Tongue (tissue), 2 donors: ENCODE results near the gene DCDC2C. TPM values are rescaled to one million over a fixed set of nuclear protein-coding genes. Genes with fewer than 3 reads are reported as not detected.
"Not testable (repeated sequence)": the region's sequence is repeated elsewhere in the genome, so short reads cannot be mapped to it uniquely, and the experiment has no call there.

Experiments
- DNase-seq: peaks from one replicate; pipeline ENCODE4 v3.0.0-alpha.2; 2015
- total RNA-seq: library from RNA; depleted of rRNA; stranded (reverse); fragments of >200 nt; gene quantifications from one replicate; pipeline ENCODE4 v1.2.3, GENCODE V29; 2014

DCDC2C gene
- total RNA-seq, 1 donor from 2014 or later, result not detected

DNA sequence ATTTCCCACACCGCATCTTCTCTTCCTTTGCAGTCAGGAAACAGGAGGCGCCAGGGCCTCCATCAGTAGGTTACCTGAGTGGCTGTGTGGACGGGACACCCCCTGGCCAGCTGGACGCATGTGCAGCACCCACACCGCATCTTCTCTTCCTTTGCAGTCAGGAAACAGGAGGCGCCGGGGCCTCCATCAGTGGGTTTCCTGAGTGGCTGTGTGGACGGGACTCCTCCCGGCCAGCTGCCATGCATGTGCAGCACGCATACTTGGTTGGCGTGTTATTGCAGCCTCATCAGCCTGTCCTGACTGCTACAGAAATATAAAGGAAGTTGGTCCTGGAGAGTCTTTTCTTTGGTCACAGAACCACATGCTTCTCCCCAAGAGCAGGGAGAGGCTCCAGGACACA is 74.6 kb downstream of the DCDC2C start:
- DNase-seq, result no peak

DNA sequence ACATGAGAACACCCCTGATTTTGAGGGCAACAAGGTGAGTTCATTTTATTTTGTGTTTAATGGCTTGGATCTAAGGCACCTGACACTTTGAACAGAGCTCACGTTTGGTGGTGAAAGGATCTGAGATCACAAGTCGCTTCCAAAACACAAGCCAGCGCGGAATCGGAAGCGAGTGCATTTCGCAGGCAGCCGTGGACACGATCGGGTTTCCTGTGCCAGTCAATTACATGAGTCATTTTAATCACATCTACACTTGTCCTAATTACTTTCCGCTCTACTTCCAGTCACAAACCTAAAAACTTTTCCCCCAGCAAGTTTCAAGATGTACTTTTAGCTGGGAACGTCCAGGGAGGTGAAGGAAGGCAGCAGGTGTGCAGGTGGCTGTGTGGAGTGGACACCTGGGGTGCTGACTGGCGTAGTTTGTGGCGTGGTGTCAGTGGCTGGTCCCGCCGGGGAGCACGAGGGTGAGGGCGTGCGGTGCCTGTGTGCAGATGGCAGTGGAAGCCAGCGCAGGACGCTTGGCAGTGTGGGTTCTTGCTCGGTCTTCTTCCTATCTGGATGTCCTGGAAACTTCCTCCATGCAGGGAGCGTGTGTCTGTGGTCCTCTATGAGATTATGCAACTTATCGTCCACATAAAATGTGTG is 75.6 kb downstream of the DCDC2C start:
- no peak for DNase-seq

DNA sequence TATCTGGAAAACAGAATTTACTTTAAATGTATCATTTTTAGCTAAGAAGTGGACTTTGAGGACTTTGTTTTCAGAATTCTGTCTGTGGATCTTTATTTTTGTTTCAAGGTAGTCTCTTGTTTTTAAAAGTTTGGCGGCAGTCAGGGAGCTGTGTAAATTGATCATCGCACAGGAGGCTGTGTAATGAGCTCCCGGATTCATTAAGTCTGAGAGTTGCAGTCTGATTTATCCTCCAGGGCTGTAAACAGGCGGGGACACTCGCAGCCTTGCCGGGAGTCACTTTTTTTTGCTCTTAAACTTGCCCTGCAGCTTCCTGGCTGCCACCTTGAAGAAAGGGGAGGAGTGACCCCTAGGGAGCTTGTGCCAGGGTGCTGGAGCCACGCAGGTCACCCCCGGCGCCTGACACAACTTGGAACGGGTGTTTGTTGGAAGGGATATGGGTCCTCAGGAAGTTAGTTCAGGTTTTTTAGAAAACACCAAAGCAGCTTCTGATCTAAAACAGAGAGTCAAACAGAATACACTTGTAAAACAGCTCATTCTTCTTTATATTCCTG is 76.2 kb downstream of the DCDC2C start:
- DNase-seq, result no peak

DNA sequence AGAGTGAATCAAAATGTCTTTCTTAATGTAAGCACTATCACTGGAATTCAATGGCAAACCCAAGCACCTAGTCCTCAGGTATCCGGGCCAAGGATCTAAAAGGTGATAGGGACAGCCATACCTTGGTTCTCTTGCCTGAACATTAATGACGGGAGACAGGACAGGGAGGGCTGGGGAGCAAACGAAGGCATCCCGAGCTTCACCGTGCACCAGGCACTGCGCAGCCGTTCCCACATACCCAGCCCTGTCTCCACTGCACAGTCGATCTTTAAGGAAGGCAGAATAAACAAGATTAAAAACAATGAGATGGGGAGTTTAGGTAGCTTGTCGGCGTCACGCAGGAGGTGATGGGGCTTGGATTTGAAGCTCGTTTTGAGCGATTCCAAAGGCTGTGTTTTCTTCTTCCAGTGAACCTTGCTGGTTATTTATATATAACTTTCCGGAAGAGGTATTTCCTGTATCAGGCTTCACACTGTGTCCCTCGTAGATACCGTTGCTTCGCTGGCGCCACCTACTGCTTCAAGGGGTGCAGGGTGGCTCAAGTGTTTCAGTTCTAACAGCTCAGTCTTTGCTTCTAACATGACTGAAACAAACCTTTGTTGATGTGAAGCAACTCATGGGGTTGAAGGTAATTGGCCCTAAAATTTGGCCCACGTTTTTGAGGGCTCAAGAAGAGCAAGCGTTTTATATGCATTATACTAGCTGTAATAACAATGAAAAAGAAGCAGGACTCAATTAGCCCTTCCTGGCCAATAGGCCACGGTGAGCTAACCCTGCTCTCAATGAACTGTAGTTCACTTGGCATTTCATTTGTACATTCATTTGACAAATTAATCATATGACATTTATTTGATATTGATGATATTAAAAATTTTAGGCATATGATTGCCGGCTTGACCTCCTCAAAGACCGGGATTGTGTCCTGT is 77.4 kb downstream of the DCDC2C start:
- DNase-seq, result peak; percentile 85

DNA sequence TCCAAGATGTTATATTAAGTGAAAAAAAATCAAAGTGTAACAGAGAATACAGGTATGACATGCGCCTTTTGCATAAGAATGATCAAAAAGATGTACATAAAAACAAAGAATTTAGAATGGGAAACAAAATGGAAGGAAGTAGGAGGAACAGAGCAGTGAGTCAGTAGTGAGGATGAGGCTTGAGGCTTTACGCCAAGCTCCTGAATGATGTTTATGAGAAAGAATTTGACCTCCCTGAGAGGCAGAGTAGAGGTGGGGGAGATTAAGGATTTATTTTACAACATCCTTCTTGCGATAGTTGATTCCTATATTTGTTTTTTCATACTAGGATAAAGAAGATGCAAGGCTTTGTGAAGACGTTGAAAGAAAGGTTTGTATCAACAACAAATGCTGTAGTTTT is 81.4 kb downstream of the DCDC2C start:
- DNase-seq, result no peak

DNA sequence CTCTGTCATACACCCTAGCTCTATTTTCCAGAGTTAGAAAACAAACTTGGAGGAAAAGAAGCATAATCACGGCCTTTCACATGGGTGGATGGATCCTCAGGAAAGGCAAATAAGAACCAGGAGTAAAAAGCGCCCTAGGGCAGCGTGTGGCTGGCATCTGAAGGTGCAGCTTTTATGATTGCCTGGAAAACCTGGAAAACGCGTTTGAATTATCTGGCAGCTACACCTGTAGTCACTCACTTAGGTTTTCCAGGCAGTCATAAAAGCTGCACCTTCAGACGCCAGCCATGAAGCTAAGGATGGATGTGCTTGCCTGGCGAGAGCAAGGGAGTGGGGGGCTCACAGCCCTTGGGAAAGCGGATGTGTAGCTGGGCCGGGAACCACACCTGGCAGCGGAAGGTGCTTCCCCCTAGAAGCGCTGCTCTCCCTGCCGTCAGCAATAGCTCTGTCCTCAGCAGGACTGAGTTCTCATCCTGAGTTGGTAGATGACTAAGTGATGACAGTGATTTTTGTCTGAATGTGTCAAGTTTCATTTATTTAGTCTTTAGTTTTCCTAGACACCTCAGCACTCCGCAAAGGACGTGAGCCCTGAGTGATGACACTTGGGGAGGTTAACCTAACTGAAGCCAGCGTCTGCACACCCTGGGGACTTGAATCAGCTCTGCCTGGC is 82.0 kb downstream of the DCDC2C start:
- DNase-seq, result no peak

DNA sequence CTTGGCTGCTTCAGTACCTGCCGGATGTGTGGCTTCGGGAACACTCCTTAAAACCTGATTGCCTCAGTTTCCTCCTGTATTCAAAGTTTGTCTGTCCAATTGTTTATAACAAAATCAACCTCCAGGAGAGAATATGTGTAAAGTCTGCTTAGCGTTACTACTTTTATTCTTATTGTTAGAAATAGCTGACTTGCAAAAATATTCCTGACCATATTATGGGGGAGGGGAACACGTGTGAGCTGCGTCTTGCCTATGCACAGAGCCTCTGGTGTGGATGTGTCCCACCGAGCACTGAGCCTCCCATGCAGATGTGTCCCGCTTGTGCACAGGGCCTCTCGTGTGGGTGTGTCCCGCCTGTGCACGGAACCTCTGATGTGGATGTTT is 82.5 kb downstream of the DCDC2C start:
- DNase-seq, result no peak

DNA sequence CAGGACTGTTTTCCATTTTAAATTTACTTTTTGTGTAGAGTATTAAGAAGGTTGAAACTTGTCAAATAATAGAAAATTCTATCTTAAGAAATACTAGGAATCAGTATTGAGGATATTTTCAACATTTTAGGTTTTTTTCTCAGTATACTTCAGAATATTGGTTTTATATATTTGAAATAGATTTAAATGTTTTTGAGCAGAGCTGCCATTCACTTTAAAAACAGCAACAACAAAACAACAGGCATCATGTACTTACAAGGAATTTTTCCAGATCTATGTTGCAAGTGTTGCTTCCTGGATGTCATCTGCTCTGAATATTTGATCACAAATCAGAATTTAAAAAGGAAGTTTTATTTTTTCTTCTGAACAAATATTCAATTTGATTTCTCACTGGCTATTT is 84.4 kb downstream of the DCDC2C start:
- no peak for DNase-seq

DNA sequence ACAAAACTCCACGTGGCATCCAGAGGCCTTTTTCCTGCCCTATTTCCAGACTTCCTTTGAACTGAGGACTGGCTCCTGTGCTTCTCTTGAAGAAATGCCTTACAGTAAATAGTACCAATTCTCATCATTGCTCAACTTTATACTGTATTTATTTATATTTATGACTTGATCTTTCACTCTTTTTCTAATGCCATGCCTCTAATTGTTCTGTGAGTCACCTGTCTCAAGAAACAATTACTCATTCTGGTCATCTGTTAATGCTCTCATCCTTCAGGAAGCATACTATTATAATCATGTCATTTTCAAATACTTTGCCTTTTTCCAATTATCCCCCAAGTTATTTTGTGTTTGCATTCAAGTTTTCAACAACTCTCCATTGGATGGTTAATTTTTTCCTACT is 85.9 kb downstream of the DCDC2C start:
- no peak for DNase-seq

DNA sequence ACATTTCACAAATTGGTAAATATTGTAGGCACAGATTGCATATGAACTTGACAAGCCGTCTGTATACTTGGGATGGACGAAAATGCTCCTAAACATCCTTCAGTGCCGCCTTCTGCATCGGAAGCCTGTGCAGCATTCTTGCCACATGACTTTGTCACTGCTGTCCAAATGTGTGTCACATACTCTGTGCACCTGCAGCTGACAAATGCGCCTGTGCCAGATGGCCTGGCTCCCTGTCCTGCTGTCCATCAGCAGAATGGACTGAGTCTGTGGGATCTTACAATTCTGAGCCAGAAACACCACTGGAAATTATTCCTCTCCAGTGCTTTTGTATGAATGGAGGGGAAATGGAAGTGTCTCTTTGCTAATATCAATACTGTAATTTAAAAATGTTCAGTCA is 89.9 kb downstream of the DCDC2C start:
- DNase-seq, result no peak

DNA sequence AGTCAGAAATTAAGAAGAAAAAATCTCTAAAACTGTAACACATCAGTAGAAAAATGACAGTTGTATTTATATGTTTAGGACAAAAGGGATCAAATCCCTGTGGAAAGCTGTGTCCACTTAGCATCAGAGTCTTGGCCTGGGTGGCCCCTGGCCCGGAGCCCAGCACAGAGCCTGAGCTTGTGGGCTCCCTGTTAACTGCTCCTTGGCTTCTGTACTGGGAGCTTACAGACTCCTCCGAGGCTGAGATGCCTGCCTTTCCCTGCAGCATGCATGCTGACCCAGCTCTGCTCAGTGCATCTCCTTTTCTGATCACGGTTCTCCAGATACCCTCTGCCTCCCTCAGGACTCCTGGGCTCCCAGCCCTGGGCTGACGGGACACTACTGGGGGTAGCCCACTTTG is 98.1 kb downstream of the DCDC2C start:
- DNase-seq, result no peak

DNA sequence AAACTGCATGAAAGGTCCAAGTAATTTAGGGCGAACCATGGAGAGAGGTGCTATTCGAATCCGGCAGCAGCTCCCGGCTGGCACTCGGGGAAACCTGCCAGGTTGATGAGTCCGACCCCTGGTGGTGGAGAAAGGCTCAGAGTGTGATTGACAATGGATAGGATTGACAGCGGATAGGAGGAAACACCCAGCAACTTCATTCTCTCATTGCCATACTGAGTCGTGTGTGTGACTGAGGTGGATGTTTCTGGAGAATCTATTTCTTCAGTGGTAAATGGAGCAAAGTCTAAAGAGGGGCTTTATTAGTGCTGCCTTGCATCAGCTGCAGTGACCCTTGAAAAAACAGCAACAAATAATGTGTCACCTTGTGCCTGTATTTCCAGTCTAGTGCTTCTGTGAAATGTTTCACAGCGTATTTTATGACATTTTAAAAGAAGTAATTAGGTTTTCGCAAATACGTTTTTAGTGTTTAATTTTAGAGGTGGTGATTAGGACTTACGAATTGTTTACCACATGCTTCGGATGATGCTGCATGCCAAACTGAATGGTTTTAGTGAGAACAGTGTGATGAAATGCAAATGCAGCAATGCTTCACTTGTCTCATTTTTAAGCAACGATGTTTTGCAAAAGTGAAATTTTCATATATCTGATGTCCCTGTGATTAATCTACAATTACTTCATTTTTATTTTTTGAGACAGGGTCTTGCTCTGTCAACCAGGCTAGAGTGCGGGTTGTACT is 102.0 kb downstream of the DCDC2C start:
- peak; percentile 37 for DNase-seq

DNA sequence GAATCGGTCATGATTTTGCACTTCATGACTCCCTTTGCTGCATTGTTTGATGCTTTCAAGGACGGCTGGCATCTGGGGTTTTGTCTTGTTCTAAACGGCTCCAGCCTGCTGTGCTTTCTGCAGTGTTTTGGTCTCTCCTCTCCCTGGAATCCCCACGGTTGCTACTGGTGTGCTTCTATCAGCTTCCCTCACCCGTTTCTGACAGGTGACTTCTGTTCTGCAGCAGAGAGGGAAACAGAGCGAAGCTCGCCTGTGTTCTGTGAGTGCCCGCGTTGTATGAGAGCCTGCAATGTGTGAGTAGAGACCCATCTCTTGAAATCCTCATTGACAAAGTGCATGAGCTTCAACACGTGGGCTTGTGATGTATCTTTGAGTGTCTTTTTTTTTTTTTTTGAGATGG is 102.8 kb downstream of the DCDC2C start:
- no peak for DNase-seq

DNA sequence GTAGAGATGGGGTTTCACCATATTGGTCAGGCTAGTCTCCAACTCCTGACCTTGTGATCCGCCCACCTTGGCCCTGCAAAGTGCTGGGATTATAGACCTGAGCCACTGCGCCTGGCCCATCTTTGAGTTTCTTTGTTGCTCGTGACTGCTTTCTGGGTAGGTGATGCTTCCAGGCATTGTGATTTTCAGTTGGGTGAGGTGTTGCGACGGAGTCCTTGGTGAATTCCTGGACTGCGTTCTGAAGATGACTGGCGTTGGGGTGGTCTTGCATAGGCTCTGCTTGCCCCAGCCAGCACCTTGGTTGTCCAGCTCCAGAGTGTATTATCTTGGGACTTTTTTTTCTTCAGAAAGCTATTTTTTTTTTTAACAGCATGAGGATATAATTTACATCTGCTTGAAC is 103.4 kb downstream of the DCDC2C start:
- no peak for DNase-seq

DNA sequence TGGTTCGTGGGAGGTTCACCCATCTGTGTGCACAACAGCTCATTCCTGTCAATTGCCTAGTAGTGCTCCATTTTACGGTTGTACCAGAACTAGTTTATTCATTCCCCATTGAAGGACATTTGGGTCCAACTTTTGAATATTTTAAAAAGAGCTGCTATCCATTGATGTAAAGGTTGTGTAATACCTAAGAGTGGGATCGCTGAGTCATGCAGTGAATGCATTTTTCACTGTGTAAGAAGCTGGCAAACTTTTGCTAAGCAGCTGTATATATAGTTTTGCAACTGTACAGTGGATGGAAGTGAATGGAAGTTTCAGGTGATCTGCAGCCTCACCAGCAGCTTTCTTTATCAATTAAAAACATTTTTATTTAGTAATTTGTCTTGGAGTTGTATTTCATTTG is 104.5 kb downstream of the DCDC2C start:
- DNase-seq, result no peak

DNA sequence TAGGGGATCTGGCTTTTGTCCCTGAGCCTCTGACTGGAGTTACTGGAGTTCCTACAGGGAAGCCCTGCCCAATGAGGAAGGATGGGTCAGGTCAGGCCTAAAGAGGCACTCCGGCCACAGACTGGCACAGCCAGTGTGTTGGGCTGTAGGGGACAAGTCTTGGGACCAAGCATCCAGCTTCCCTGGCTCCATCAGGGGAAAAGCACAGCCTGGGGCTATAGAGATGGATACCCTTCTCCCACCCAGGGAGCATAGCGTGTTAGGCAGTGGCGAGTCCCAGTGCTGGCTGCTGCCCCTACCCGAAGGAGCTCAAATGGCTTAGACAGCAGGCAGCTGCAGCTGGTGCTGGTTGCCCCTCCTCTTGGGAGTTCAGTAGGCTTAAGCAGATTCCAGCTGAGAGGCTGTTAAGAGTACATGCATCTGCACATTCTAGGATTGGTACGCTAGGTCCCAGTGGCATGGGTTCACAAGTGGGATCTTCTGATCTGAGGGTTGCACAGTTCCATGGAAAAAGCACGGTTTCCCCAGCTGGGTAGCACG is 111.4 kb downstream of the DCDC2C start:
- DNase-seq, result peak; percentile 81

DNA sequence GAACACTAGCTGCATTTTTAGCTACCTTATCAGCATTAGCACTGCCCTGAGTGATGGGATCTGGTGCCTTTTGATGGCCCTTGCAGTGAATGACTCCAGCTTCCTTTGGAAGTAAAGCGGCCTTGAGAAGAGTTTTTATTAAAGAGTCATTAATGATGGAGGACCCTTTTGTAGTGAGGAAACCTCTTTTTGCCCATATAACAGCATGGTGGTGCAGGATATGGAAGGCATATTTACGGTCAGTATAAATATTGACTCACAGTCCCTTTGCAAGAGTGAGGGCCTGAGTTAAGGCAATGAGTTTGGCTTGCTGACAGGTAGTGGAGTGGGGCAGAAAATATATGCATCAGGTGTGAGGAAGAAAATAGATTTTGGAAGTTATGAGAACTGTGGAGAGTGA is 113.8 kb downstream of the DCDC2C start:
- not testable (repeated sequence) for DNase-seq

DNA sequence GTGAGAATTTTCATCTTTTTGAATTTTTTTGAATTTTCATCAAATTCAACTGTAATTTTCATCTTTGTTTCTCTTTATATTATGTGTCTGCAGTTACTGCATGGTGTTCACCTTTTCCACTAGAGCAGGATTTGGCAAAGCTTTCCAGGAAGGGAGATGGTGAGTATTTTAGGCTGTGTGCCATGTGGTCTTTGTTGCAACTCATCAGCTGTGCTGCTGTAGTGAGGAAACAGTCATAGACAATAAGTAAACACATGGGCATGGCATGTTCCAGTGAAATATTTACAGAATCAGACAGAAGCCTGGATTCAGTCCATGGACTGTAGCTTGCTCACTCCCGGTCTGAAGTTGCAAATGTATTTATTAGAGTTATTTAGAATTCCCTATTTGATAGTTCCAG is 120.4 kb downstream of the DCDC2C start:
- DNase-seq, result peak; percentile 35

DNA sequence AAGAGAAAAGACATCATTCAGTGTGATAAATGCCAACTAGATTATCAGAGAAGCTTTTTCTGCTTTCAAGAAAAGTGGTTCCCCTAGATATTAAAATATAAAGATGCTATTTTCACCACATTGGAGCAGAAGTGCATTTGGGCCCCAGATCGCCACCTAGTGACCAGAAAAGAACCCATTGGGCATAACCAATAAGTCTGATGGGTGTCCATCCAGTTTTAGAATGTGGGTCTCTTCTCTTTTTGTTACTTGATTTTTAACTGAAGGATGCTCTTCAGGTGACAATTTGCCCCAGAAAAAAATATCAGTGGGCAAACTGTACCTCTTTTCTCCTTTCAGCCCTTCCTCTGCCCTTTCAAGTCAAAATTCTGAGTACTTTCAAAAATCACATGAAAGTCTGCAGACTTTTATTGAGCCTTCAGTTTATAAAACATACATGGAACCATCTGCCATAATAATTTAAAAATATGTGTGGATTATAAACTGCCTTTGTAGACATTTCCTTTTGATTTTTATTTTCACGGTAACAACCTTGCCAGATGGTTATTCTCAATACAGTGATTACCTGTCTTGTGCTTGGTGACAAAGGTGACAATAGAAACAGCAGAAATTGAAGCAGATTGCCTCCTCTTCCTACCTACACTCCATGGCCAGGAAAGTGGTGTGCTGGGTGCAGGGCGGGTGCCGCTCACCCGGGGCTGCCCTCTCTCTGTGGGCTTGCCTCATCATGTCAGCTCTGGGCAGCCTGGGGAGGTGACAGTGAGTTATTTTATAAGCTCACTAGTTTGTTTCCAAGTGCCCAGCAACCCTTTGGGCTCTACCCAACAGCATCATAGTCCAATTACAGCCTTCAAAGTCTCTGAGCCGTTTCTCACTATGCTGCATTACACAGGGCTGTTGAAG is 124.5 kb downstream of the DCDC2C start:
- DNase-seq, result peak; percentile 18

DNA sequence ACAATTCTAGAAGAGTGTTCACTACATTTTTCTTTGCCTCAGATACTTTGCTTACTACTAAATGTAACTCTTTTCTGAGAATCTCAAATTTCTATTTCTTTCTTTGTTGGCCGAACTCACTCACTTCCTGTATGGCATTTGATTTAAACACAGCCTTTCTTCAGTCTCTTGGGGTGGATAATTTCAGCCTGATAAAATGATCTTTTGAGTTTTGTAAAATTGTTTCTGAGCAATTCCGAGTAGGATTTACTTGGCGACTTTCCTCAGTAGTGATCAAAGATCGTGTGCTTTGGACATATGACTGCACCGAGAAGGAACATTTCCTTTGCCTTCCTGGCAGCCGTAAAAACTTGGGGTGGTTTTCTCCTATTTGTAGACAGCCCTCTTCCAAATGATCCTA is 127.4 kb downstream of the DCDC2C start:
- DNase-seq, result peak; percentile 15

DNA sequence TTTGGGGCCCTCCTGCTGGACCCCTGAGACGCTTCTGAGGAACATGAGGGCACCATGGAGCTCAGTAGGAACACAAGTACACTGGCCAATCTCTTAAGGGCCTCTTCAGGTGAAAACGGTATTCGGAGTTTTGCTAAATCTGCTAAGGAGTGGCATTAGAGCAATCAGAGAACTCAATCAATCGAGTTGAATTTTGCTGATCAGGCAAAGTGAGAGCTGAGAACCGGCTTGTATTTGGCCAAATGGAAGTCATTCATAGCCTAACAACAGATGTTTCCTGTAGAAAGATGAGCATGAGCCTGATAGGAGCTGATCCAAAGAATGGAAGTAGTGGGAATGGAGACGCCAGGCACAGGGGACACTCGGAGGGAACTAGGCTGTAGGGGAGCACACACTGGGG is 133.7 kb downstream of the DCDC2C start:
- DNase-seq, result no peak
